Measurements from ENCODE around the gene GPR3. TPM values are rescaled to one million over a fixed set of nuclear protein-coding genes. Genes with fewer than 3 reads are reported as not detected.

Gene GPR3
- total RNA-seq, 1 donor = 0.36 TPM

DNA sequence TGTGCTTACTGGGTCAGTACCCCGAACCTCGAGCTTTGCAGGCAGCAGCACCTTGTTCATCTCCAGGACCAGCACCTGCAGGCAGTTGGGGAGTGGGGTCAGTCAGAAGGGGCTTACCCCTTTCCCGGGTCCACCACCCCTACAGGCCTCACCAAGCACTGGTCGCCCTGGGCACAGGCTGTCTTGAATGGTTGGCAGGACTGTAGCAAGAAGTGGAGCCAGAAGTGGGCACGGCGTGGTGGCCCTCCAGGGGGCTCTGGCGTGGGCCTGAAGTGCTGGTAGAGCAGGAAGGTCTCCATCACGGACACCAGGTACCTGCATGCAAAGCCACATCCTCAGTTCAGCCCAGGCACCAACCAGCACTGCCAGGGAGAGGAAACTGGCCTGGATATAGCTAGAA is 30.9 kb upstream of the GPR3 start:
- no peaks in the 10 kb centered on the region for H3K9me3 ChIP-seq (ENCODE audit: low read depth, low read length)
- no peak overlapping the region for H3K27ac ChIP-seq (ENCODE audit: low read depth, low read length)
- TF ChIP-seq, protein P1, sequence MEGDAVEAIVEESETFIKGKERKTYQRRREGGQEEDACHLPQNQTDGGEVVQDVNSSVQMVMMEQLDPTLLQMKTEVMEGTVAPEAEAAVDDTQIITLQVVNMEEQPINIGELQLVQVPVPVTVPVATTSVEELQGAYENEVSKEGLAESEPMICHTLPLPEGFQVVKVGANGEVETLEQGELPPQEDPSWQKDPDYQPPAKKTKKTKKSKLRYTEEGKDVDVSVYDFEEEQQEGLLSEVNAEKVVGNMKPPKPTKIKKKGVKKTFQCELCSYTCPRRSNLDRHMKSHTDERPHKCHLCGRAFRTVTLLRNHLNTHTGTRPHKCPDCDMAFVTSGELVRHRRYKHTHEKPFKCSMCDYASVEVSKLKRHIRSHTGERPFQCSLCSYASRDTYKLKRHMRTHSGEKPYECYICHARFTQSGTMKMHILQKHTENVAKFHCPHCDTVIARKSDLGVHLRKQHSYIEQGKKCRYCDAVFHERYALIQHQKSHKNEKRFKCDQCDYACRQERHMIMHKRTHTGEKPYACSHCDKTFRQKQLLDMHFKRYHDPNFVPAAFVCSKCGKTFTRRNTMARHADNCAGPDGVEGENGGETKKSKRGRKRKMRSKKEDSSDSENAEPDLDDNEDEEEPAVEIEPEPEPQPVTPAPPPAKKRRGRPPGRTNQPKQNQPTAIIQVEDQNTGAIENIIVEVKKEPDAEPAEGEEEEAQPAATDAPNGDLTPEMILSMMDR (IDR thresholded peaks at IDR 0.05; ENCODE audit: extremely low read depth, low read depth, low read length) = no peak
- DNase-seq (ENCODE audit: insufficient read length, low spot score, missing footprints) = no peak
- peaks cover 6% of the 10 kb centered on the region for H3K4me1 ChIP-seq (ENCODE audit: insufficient read depth, low read length)
- peaks cover 12% of the 10 kb centered on the region for H3K79me2 ChIP-seq (ENCODE audit: insufficient read depth, low read length)
- no peak overlapping the region for H2AFZ ChIP-seq (ENCODE audit: low read length)
- H3K4me2 ChIP-seq (ENCODE audit: insufficient read depth, low read length) = no peak overlapping the region
- H3K4me3 ChIP-seq (ENCODE audit: insufficient read depth, low read length) = no peak overlapping the region
- peaks cover 47% of the 10 kb centered on the region for H3K36me3 ChIP-seq (ENCODE audit: insufficient read depth, low read length)
- no peaks in the 10 kb centered on the region for H4K20me1 ChIP-seq (ENCODE audit: insufficient read depth, low read length)
- no peaks in the 10 kb centered on the region for H3K27me3 ChIP-seq (ENCODE audit: insufficient read depth, low read length)

DNA sequence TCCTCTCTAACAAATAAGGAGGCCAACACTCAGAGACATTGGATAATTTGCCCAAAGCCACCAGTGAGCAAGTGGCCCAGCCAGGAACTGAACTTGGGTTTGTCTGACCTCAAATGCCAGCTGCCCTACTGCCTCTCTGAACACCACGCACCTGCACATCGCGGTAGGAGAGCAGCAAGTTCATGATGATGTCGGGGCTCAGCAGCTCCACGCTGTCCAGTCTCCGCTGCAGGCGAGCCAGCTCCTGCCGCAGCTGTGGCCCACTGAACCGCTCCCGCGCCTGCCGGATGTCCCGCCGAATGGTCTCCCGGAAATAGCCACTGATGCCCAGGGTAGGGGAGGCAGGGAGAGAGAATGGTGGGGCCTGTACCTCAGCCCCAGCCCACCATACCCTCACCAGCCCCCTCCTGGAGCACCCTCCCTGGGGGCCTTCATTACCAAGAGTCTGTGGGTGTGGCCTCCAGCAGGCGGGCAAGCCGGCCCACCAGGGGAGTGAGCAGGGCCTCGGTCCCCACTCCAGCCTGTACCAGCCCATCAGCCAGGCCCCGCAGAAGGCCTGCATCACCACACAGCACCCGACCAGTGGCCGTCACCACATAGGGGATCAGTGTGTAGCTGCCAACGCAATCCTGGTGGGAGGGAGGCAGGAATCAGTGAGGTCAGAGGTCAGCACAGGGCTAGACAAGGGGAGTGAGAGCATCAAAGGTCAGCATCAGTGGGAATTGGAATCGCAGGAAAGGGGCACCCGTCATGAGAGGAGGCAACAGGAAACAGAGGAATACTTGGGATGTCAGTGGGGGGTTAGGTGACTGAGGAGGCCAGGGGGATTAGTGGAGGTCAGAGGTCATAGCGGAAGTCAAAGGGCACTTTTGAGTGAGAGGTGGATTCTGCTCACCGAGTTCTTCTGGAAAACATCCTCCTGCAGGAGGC is 28.4 kb upstream of the GPR3 start:
- Histone ChIP-seq H3K36me3 (ENCODE audit: insufficient read depth, low read length) (peaks cover 41% of the 10 kb centered on the region), H2AFZ (ENCODE audit: low read length) (no peak overlapping the region), H4K20me1 (ENCODE audit: insufficient read depth, low read length) (no peaks in the 10 kb centered on the region), H3K9me3 (ENCODE audit: low read depth, low read length) (no peaks in the 10 kb centered on the region), H3K27ac (ENCODE audit: low read depth, low read length) (no peak overlapping the region), H3K4me2 (ENCODE audit: insufficient read depth, low read length) (no peak overlapping the region), H3K4me1 (ENCODE audit: insufficient read depth, low read length) (peaks cover 11% of the 10 kb centered on the region), H3K27me3 (ENCODE audit: insufficient read depth, low read length) (no peaks in the 10 kb centered on the region), H3K79me2 (ENCODE audit: insufficient read depth, low read length) (peaks cover 12% of the 10 kb centered on the region), H3K4me3 (ENCODE audit: insufficient read depth, low read length) (no peak overlapping the region)
- TF ChIP-seq, protein P1 (IDR thresholded peaks at IDR 0.05; ENCODE audit: extremely low read depth, low read depth, low read length) = no peak
- DNase-seq (ENCODE audit: insufficient read length, low spot score, missing footprints) = no peak

DNA sequence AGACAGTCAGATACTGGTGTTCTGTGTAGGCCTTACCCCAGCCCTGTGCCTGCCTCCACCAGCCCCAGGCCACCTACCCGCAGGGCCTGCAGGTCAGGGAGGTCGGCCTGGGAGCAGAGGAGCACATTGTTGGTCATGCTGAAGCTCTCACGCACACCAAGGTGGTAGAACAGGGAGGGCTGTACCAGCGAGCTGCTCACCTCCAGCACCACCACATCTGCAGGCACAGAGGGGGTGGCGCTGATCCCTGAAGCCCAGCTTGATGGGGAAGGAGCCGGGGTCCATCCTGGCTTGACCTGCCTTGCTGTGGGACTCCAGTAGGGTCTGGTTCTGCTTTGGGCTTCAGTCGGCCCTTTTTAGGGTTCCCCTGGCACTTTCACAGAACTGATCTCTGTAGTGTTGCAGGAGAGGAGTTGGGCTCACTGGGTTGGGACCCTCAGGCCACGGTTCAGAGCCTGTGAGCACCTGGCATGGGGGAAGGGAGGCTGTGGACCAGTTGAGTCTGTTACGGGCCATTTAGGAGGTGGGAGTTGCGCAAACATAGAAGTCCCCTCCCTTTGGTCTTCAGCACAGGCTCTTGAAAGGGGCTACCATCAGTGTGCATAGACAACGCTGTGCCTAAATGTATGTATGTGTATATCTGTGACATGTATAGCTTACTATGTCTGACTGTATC is 27.6 kb upstream of the GPR3 start:
- TF ChIP-seq, protein P1 (IDR thresholded peaks at IDR 0.05; ENCODE audit: extremely low read depth, low read depth, low read length) = no peak

More for the DNA sequence above, 27.6 kb upstream of the GPR3 start:
- H3K4me3 ChIP-seq (ENCODE audit: insufficient read depth, low read length) = peak overlapping the region; percentile 85
- peaks cover 33% of the 10 kb centered on the region for H3K36me3 ChIP-seq (ENCODE audit: insufficient read depth, low read length)
- H3K79me2 ChIP-seq (ENCODE audit: insufficient read depth, low read length) = peaks cover 12% of the 10 kb centered on the region
- H3K4me1 ChIP-seq (ENCODE audit: insufficient read depth, low read length) = peaks cover 11% of the 10 kb centered on the region
- H3K9me3 ChIP-seq (ENCODE audit: low read depth, low read length) = no peaks in the 10 kb centered on the region
- H4K20me1 ChIP-seq (ENCODE audit: insufficient read depth, low read length) = no peaks in the 10 kb centered on the region
- no peak for DNase-seq (ENCODE audit: insufficient read length, low spot score, missing footprints)
- H3K27ac ChIP-seq (ENCODE audit: low read depth, low read length) = peak overlapping the region; percentile 39
- H3K4me2 ChIP-seq (ENCODE audit: insufficient read depth, low read length) = peak overlapping the region; percentile 99
- peak overlapping the region; percentile 94 for H2AFZ ChIP-seq (ENCODE audit: low read length)
- H3K27me3 ChIP-seq (ENCODE audit: insufficient read depth, low read length) = no peaks in the 10 kb centered on the region

All from osteoblast (primary cell).